Measurements from ENCODE around the gene PML.

PML gene

DNA sequence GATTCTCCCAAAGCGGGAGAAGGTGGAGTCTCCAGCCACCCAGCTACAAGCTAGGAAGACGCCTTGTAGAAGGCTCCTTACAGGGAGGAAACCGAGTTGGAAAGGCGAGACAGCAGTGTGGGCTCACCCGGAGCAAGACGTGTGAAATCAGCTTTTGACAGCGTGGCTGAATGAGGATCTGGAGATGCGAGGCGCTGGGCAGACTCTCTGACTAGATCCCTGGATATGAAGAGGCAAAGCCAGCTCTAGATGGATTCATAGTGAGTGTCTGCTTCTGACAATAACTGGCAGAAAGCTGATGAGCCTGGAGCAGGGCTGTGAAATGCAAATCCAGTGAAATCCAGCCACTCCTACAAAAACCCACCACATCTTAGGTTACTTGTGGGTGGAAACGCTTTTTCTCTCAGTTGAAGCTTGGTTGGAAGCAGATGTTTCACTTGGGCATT, 46.8 kb downstream of the PML start:
- no peak overlapping the region for H3K27ac ChIP-seq
- TF ChIP-seq, protein P1, sequence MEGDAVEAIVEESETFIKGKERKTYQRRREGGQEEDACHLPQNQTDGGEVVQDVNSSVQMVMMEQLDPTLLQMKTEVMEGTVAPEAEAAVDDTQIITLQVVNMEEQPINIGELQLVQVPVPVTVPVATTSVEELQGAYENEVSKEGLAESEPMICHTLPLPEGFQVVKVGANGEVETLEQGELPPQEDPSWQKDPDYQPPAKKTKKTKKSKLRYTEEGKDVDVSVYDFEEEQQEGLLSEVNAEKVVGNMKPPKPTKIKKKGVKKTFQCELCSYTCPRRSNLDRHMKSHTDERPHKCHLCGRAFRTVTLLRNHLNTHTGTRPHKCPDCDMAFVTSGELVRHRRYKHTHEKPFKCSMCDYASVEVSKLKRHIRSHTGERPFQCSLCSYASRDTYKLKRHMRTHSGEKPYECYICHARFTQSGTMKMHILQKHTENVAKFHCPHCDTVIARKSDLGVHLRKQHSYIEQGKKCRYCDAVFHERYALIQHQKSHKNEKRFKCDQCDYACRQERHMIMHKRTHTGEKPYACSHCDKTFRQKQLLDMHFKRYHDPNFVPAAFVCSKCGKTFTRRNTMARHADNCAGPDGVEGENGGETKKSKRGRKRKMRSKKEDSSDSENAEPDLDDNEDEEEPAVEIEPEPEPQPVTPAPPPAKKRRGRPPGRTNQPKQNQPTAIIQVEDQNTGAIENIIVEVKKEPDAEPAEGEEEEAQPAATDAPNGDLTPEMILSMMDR (conservative IDR thresholded peaks at IDR 0.05): no peak

DNA sequence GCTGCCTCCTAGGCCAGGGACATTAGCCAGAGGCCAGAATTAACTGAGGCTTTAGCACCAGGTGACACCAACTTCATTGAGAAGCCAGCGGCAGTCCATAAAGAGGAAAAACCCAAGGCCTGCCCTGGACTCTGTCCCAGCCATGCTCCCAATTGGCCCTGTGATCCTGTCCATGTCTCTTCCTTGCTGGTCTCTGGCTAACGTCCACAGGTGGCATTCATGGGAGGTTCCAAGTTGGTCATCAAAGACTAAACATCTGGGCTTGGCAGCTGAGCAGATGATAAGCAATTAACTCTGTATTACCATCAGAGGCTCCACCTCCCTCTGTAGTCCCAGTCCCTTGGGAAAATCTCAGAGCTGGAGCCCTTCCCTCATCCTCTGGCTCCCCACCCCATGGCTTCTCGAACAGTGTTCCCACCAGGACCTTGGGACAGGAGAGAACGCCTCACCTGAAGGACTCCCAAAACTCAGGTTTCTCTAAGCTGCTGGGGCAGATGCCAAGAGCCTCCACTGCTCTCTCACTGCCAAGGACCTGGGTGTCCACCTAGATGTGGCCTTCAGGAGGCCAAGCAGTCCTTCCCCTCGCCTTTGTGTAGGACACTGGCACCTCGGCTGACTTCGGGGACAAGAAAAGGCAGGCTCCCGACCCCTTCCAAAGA, 47.4 kb downstream of the PML start:
- TF ChIP-seq, protein P1 (conservative IDR thresholded peaks at IDR 0.05): no peak
- no peak overlapping the region for H3K27ac ChIP-seq

DNA sequence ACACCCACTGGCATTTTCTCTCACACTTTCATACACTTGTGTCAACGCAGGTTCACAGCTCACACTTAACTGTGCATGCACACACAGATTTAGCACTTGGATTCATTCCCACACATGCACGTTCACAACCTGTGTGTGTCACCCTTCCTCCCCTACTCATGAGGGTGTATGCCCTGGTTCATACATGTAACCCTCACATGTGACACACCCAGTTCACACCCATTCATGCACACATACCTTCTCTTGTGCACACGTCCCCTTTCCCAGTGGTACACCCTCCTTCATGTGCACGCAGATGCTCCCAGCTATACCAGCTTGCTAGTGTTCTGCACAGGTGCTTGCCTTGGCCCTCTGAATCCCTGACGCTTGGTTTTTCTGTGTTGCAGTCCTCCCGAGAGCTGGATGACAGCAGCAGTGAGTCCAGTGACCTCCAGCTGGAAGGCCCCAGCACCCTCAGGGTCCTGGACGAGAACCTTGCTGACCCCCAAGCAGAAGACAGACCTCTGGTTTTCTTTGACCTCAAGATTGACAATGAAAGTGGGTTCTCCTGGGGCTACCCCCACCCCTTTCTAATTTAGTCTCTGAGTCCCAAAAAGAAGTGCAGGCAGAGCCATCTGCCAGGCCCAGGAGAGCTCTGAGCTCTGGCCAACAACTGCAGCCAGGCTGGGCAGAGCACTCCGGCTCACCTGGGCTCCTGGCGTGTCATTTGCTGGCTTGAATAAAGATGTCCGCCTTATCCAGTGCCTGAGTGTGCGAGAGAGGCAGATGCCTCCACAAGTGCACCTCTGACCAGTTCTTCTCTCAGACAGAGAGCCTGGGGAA, 48.3 kb downstream of the PML start:
- TF ChIP-seq, protein P1 (conservative IDR thresholded peaks at IDR 0.05): no peak
- H3K27ac ChIP-seq: no peak overlapping the region

DNA sequence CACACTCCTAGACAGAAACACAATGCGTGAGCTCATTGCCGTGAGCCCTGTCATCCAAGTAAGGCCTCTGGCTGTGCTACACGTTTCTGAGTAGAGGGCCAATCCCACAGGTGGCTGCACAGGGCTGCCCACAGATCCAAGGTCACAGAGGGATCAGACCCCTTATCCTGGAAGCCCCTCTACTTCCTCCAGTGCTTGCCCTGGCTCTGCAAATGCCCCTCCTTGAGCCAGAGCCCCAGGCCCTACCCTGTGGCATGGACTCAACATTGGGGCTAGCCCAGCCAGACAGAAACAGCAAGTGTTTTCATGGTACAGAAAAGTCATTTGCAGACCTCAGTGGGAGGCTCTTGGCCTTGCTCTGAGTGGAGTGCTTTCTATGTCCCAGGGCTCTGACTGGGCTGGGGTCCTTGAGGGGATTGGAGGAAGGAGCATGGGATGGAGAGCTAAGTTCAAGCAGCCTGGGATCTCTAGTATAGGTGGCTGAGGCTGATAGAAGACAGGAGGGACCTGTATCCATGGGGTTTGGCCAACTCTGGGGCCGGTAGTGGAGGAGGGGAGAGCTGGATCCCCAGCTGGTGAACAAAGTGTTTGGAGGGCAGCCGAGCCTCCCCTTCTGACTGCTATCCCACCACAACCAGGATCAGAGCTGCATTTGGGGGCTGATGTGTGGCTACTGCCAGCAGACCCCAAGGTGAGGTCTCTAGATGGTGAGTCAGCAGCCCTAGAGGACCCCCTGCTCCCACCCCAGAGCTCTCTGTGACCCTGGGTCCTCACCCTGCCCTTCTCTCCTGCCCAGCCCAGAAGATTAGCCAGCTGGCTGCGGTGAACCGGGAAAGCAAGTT, 49.1 kb downstream of the PML start:
- H3K27ac ChIP-seq: no peak overlapping the region
- TF ChIP-seq, protein P1 (conservative IDR thresholded peaks at IDR 0.05): no peak

DNA sequence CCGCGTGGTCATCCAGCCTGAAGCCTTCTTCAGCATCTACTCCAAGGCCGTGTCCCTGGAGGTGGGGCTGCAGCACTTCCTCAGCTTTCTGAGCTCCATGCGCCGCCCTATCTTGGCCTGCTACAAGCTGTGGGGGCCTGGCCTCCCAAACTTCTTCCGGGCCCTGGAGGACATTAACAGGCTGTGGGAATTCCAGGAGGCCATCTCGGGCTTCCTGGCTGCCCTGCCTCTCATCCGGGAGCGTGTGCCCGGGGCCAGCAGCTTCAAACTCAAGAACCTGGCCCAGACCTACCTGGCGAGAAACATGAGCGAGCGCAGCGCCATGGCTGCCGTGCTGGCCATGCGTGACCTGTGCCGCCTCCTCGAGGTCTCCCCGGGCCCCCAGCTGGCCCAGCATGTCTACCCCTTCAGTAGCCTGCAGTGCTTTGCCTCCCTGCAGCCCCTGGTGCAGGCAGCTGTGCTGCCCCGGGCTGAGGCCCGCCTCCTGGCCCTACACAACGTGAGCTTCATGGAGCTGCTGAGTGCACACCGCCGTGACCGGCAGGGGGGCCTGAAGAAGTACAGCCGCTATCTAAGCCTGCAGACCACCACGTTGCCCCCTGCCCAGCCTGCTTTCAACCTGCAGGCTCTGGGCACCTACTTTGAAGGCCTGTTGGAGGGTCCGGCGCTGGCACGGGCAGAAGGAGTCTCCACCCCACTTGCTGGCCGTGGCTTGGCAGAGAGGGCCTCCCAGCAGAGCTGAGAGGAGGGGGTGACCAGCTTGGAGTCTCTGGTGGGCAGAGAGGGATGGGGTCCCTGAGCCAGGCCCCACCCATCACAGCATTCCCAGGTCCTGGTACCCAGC, 50.0 kb downstream of the PML start:
- no peak overlapping the region for H3K27ac ChIP-seq
- TF ChIP-seq, protein P1 (conservative IDR thresholded peaks at IDR 0.05): no peak

DNA sequence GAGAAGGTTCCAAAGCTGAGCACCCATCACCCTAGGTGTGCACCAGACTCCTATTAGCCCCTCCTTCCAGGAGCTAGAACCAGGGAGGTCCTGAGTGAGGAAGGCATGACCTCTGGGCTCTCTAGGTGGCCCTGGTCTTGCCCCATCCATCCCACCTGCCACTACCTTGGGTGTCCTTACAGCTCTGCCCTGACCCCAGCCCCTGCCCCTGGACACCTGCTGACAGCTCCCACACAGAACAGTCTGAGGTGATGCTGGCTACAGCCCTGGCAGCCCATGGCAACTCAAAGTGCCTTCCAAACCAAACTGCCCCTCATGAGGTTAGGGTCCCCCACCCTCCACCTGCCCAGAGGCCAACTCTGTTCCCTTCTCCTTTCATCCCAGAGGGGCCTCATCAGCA, 50.7 kb downstream of the PML start:
- TF ChIP-seq, protein P1 (conservative IDR thresholded peaks at IDR 0.05): no peak
- H3K27ac ChIP-seq: no peak overlapping the region

Data from VCaP (cell line).